Activated naive CD8-positive, alpha-beta T cell (primary cell): Measurements from ENCODE around the gene C1orf146.

Experiments
- H3K27ac Mint-ChIP-seq: one replicate; pipeline ENCODE4 v1.8.0; 2021; ENCODE audit warnings: mixed read lengths
- H3K27me3 Mint-ChIP-seq: one replicate; pipeline ENCODE4 v1.8.0; 2021; ENCODE audit warnings: mixed read lengths
- H3K36me3 Mint-ChIP-seq: one replicate; pipeline ENCODE4 v1.8.0; 2021; ENCODE audit warnings: mixed read lengths
- H3K4me1 Mint-ChIP-seq: one replicate; pipeline ENCODE4 v1.8.0; 2021; ENCODE audit warnings: low read depth, mixed read lengths
- H3K4me3 Mint-ChIP-seq: one replicate; pipeline ENCODE4 v1.8.0; 2021; ENCODE audit warnings: mild to moderate bottlenecking, mixed read lengths
- H3K9me3 Mint-ChIP-seq: one replicate; pipeline ENCODE4 v1.8.0; 2021; ENCODE audit warnings: low read depth, mixed read lengths

Gene C1orf146, protein sequence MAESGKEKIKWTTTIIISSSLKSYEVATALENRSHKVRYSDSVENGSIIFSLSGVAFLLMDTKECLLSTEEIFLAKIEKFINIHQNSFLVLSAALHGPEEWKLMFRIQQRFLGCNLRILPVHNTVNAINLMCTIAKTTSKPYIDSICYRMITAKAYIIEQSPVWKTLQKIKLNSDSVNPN

DNA sequence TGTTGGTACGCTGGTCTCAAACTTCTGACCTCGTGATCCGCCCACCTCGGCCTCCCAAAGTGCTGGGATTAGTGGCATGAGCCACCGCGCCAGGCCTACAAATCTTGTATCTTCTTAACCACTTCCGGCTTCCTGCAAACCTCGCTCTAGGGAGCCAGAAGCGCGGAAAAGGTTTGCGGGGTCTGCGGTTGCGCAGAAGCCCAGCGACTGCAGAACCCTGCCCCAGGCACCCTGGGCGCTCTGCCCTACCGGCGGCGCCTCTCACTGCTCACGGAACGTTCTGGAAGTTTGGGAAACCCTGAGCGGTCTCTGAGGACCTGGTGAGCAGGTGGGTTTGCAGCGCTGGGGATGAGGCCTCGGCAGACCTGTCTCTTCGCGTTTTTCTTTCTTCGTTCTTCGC is at the start of gene C1orf146:
Gene C1orf146, plus strand, starts transcription at position 195 of the 400 bp plus-strand sequence. CDS start 13,506 bp downstream, outside the sequence.
- no peaks in the 10 kb centered on the region for H3K4me1 Mint-ChIP-seq
- no peak within 1 kb of the TSS for H3K27ac Mint-ChIP-seq
- H3K27me3 Mint-ChIP-seq = no peaks in the 10 kb centered on the region
- no peak within 1 kb of the TSS for H3K4me3 Mint-ChIP-seq
- H3K36me3 Mint-ChIP-seq = peaks cover 2% of the 10 kb centered on the region
- H3K9me3 Mint-ChIP-seq = peaks cover 3% of the 10 kb centered on the region

DNA sequence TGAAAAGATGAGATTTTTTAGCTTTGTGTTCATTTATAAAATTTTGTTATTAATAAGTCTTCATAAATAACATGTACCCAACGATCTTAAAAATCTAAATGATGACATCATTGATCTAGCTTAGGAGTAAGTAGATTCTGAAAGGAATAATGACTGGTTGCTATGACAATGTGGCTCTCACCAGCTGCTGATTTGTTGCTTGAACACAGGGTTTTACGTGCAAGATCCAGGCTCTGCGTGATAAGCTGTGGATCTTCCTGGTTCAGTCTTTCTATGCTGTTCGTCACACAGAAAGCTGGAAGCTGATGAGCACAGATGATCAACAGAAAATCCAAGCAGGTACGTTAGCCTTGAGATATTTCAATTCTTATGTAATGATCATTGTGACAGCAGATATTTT is 49.1 kb upstream of the C1orf146 start:
- no peaks in the 10 kb centered on the region for H3K27me3 Mint-ChIP-seq
- peaks cover 18% of the 10 kb centered on the region for H3K36me3 Mint-ChIP-seq
- no peak overlapping the region for H3K27ac Mint-ChIP-seq
- H3K9me3 Mint-ChIP-seq = no peaks in the 10 kb centered on the region
- no peak overlapping the region for H3K4me3 Mint-ChIP-seq
- no peaks in the 10 kb centered on the region for H3K4me1 Mint-ChIP-seq

DNA sequence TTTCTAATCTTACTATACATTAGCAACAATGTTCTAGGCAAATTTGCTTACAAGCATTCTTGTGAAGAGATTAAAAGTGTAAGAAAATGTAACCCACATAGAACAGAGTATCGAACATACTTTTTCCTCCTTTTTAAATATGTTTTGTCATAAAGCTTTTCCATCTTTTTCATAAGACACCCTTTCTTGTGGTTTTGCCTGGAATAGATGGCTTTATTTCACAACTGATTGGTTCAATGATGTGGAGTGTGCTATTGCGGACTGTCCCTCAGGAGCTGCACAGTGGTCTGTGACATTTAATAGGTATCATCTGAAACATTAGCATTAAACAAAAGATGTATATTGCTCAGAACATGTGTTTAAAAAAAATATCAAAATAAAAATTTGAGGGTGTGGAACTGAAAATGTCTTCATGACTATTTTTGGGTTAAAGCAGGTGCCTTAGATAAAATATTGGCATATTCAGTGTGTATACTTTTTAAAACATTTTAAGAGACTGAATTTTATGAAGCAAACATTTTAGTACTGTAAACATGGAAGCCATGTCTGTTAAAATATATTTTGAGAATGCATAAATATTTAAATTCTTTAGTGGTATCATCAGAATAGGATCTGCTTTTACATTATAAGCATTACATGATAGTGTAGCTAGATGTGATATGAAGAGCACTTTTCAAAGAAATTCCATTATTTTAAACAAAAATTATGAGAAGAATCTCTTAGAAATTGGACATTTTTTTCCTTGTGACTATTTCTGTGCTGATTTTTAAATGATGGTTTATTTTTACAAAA is 48.3 kb upstream of the C1orf146 start:
- Mint-ChIP-seq H3K9me3 (no peaks in the 10 kb centered on the region), H3K4me1 (no peaks in the 10 kb centered on the region), H3K4me3 (no peak overlapping the region), H3K36me3 (peaks cover 17% of the 10 kb centered on the region), H3K27me3 (no peaks in the 10 kb centered on the region), H3K27ac (no peak overlapping the region)

DNA sequence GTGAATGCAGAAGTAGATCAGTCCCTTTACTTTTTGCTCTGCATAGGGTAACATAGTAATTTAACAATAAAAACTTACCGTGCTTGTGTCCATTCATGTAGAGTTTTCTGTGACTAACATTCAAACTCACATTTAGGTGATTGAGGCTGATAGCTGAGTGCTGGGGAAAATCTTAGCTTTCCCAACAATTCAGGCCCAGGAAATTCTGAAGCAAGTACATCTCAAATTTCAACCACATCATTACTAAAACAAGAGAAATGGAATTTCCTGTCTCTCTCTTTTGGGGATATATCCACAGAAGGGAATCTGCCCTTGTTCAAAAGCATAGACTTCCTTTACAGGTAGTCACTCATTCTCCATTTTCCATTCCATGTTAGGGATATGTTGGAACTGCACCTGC is 33.1 kb upstream of the C1orf146 start:
- Mint-ChIP-seq H3K4me1 (no peaks in the 10 kb centered on the region), H3K36me3 (peaks cover 9% of the 10 kb centered on the region), H3K4me3 (no peak overlapping the region), H3K27me3 (peaks cover 3% of the 10 kb centered on the region), H3K9me3 (no peaks in the 10 kb centered on the region), H3K27ac (no peak overlapping the region)

DNA sequence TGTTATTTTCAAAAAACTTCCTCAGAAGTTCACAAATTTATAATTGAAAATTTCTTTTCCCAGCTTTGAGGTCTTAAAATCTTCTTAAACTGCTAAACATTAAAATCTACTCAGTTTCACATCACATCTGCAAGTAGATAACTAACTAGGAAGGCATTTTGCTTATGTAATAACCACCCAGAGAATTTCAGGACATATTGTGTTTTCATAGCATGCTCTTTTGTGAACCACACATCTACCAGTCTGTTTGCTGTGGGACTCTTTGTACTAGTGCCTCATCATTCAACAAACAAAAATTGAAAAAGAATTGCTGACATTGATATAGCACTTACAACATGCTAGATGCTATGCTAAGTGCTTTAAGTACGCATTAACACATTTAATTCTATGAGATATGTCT is 31.6 kb upstream of the C1orf146 start:
- no peak overlapping the region for H3K27ac Mint-ChIP-seq
- no peaks in the 10 kb centered on the region for H3K4me1 Mint-ChIP-seq
- H3K27me3 Mint-ChIP-seq = peaks cover 3% of the 10 kb centered on the region
- no peaks in the 10 kb centered on the region for H3K9me3 Mint-ChIP-seq
- H3K4me3 Mint-ChIP-seq = no peak overlapping the region
- H3K36me3 Mint-ChIP-seq = peaks cover 5% of the 10 kb centered on the region

DNA sequence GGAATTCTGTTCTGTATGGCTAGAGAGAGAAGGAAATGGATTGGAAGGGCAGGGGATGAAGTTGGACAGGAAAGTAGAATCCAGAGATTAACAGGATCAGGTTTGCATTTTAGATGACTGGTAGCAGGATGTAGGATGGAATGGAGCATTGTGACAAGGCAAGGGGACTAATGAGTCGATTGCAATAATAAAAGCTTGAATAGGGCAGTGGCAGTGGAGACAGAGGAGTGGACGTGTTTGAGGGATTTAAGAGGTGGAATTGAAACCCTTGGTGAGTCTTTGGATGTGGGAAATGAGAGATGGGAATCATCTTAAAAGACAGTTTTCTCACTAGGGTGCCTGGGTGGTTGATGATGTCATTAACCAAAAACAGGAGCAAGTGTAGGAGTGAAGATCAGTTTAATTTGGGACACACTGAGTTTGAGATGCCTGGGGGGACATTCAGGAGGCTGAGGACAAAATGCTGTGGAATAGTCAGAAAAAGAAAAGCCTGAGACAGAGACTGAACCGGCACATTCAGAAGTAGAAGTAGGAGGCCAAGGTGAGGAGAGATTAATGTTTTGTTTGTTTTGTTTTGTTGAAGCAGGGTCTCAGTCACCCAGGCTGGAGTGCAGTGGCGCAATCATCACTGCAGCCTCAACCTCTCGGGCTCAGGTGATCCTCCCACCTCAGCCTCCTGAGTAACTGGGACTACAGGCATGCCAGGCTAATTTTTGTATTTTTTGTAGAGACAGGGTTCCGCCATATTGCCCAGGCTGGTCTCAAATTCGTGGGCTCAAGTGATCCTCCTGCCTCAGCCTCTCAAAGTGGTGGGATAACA is 29.1 kb upstream of the C1orf146 start:
- Mint-ChIP-seq H3K27me3 (peaks cover 3% of the 10 kb centered on the region), H3K4me1 (no peaks in the 10 kb centered on the region), H3K27ac (no peak overlapping the region), H3K36me3 (no peaks in the 10 kb centered on the region), H3K4me3 (no peak overlapping the region), H3K9me3 (no peaks in the 10 kb centered on the region)

DNA sequence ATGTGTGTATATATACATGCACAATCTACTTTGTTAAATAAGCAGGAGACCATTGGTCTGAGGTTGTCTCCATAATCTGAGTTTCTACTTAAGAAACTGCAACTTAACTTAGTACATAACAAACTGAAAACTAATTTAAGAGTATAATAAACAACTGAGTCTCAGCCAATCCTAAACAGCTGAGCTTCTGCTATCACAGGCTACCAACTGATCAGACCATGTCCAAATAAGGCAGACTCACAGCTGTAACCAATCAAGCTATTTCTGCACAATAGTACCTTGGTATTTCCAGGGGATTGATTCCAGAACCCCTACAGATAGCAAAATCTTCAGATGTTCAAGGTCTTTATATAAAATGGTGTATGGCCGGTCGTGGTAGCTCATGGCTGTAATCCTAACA is 26.0 kb upstream of the C1orf146 start:
- Mint-ChIP-seq H3K27me3 (peaks cover 4% of the 10 kb centered on the region), H3K9me3 (no peaks in the 10 kb centered on the region), H3K36me3 (no peaks in the 10 kb centered on the region), H3K4me3 (no peak overlapping the region), H3K4me1 (peaks cover under 1% of the 10 kb centered on the region), H3K27ac (no peak overlapping the region)

DNA sequence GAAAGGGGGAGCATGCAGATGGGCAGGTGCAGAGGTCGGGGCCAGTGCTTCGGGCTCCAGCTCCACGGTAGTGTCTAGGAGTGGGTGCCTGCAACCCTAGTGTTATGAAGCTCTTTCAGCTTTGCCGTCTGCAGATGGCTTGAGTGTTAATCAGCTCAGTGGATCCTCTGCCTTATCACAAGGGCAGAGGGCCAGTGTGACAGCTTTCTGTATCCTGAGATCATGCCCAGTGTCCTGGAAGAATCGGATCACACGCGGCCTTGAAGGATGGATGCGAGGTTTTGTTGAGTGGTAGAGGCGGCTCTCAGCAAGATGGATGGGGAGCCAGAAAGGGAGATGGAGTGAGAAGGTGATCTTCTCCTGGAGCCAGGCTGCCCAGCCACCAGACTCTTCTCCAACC is 25.5 kb upstream of the C1orf146 start:
- Mint-ChIP-seq H3K4me1 (peaks cover 4% of the 10 kb centered on the region), H3K27me3 (peaks cover 4% of the 10 kb centered on the region), H3K27ac (no peak overlapping the region), H3K4me3 (no peak overlapping the region), H3K36me3 (no peaks in the 10 kb centered on the region), H3K9me3 (no peaks in the 10 kb centered on the region)

DNA sequence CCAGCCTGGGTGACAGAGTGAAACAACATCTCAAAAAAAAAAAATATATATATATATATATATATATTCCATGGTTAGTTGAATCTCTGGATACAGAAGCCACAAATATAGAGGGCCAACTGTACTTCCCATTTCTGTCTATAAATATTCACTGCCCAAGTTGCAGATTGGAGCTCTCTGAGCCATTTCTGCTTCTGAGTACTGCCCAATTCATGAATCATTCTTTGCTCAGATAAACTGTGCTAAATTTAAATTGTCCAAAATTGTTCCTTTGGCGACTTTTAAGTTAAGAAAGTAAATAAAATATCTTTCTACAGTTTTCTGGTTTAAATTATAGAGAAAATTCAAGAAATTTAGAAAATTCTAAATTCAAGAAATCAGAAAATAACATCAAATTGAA is 23.2 kb upstream of the C1orf146 start:
- Mint-ChIP-seq H3K4me1 (peaks cover 4% of the 10 kb centered on the region), H3K9me3 (no peaks in the 10 kb centered on the region), H3K27ac (no peak overlapping the region), H3K36me3 (no peaks in the 10 kb centered on the region), H3K27me3 (peaks cover 2% of the 10 kb centered on the region), H3K4me3 (no peak overlapping the region)

DNA sequence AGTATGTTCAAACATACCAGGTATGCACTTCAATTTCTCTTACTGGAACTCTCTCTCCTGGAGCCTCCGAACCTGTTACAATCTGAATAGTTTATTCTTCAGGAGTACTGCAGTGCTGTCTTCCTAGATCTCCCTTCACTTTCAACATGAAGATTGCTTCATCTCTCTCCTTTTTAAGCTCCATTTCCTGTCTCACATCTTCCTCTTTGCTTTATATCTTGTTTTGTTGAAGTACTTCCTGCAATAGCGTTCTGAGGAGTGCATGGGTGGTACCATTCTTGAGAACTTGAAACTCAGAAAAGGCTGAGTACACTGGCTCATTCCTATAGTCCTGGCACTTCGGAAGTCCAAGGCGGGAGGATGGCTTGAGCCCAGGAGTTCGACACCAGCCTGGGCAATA is 15.7 kb upstream of the C1orf146 start:
- Mint-ChIP-seq H3K4me3 (no peak overlapping the region), H3K27ac (peak overlapping the region; percentile 37), H3K27me3 (no peaks in the 10 kb centered on the region), H3K36me3 (peaks cover 17% of the 10 kb centered on the region), H3K4me1 (peaks cover 16% of the 10 kb centered on the region), H3K9me3 (peaks cover 17% of the 10 kb centered on the region)

DNA sequence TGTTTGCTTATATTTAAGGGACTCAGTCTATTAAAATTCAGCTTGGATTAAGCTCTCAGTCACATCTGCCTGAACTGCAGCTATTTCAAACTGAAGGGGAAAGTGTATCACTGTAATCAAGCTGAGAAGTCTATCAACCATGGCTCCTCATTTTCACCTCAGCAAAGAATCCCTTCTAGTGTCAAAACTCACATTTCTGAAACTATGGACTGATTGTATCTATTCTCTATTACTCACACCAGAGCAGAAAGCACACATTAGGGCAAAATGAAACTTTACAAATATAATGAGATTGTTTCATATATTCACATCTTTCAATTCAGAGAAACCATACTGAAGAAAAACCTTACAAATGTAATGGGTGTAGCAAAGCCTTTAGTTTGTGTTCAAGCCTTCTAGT is 14.6 kb upstream of the C1orf146 start:
- peaks cover 16% of the 10 kb centered on the region for H3K4me1 Mint-ChIP-seq
- H3K27ac Mint-ChIP-seq = peak overlapping the region; percentile 41
- no peaks in the 10 kb centered on the region for H3K27me3 Mint-ChIP-seq
- H3K4me3 Mint-ChIP-seq = no peak overlapping the region
- H3K36me3 Mint-ChIP-seq = peaks cover 19% of the 10 kb centered on the region
- H3K9me3 Mint-ChIP-seq = peaks cover 17% of the 10 kb centered on the region

DNA sequence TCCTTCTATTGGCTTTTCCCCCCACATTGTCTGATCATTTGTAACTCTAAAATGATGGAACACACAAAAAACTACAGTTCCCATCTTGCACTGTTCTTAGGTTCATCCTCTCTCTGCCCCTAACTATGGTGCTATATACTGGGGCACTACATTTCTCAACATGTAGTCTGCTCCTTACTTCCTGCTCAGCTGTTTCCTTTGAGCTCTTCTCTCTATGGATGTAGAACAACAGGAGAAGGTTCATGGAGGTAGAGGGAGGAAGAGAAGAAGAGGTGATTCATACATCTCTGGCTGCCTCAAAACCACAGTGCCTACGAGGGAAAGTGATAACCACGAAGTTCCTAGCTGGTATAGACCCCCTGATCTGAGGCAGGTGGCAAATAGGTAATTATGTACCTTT is 7.0 kb upstream of the C1orf146 start:
- Mint-ChIP-seq H3K4me3 (no peak overlapping the region), H3K27ac (no peak overlapping the region)

DNA sequence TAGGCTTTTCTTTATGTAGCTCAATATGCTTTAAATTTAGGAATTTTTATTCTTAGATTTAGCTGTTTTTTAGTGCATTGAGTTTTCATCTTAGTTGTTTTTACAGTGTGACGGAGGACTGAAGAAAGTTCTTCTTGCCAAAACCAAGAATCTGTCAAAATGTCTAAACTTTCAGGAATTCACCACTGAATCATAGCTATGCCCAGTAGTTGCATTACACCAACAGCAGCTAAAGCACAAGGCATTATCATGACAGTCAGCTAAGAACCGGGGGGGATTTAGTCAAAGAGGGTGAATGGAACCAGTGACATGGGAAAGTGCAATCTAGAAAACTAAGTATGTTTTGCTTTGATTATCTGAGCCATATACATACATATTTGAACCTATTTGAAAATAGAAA is 6.5 kb upstream of the C1orf146 start:
- Mint-ChIP-seq H3K9me3 (peaks cover 5% of the 10 kb centered on the region), H3K4me1 (peaks cover 10% of the 10 kb centered on the region), H3K4me3 (no peak overlapping the region), H3K36me3 (peaks cover 4% of the 10 kb centered on the region), H3K27me3 (no peaks in the 10 kb centered on the region), H3K27ac (no peak overlapping the region)

More for the DNA sequence above, 7.0 kb upstream of the C1orf146 start:
- Mint-ChIP-seq H3K27me3 (no peaks in the 10 kb centered on the region), H3K4me1 (peaks cover 10% of the 10 kb centered on the region), H3K36me3 (peaks cover 2% of the 10 kb centered on the region), H3K9me3 (peaks cover 5% of the 10 kb centered on the region)

DNA sequence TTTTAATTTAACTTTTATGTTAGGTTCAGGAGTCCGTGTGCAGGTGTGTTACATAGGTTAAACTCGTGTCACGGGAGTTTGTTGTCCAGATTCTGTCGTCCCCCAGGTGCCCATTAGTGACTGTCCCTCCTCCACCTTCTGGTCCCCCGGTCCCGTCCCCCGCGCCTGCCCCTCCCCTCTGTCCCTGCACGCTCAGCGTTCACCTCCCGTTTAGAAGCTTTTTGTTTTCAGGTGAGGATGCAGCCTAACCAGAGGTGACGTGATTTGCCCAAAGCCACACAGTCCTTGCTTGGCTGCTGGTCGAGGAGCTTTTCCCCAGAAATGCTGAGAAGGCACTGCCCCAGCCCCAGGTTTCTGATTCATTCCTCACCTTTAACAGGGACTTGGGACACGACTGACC is 844 bp downstream of the C1orf146 start:
- no peaks in the 10 kb centered on the region for H3K4me1 Mint-ChIP-seq
- peaks cover 3% of the 10 kb centered on the region for H3K9me3 Mint-ChIP-seq
- no peak overlapping the region for H3K27ac Mint-ChIP-seq
- H3K27me3 Mint-ChIP-seq = no peaks in the 10 kb centered on the region
- H3K36me3 Mint-ChIP-seq = peaks cover 2% of the 10 kb centered on the region
- no peak overlapping the region for H3K4me3 Mint-ChIP-seq

DNA sequence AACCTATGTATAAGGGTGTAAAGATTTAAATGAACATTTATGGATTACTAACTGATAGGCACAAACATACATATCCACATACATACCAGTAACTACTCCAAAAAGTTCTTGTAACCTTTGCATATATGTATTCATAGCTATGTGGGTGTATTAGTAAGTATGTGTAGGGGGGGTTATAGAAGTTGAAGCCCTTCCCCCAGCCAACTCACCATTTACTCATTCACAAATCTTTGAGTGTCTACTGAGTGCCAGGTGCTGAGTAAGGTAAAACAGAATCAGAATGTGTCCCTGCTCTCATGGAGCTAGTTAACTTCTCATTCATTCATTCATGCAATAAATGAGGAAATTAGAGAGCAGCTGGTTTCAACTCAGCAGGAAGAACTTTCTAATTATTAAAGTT is 1.3 kb downstream of the C1orf146 start:
- peaks cover 2% of the 10 kb centered on the region for H3K36me3 Mint-ChIP-seq
- no peak overlapping the region for H3K27ac Mint-ChIP-seq
- H3K9me3 Mint-ChIP-seq = peaks cover 3% of the 10 kb centered on the region
- H3K4me1 Mint-ChIP-seq = no peaks in the 10 kb centered on the region
- no peak overlapping the region for H3K4me3 Mint-ChIP-seq
- no peaks in the 10 kb centered on the region for H3K27me3 Mint-ChIP-seq
